ENCODE data around the gene MAML1.

Gene MAML1

DNA sequence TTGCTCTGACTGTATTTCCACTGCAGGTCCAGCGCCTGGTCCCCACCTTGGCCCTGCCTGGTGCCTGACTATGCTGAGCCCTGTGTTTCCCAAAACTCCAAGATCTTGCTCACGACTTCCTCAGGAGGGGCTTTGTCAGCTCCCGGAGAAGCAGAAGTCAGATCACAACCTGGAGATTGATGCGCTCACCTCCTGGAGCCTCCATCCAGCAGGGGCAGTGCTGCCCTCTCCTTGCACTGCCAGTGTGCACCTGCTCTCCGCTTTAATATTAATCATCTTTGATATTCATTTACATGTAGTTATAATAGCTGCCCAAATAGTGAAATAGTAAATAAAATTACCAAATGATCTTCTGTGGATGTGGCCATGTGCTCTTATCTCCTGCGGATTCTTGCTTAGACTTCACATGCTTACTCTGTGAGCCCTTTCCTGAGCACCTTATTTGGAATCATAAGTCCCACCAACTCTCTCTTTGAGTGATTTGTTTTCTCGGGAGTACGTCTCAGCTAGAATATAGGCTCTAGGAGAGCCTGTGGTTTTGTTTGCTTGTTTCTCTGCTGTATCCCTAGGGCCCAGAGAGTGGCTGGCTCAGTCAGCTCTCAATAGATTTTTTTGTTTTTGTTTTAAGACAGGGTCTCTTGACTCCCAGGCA lies 17.4 kb downstream of the MAML1 start:
- peaks cover 26% of the 10 kb centered on the region for H3K4me1 Mint-ChIP-seq
- H3K27me3 Mint-ChIP-seq = no peaks in the 10 kb centered on the region
- no peak for ATAC-seq
- H3K4me3 Mint-ChIP-seq = no peak overlapping the region
- peaks cover 17% of the 10 kb centered on the region for H3K36me3 Mint-ChIP-seq (ENCODE audit: low read depth)
- H3K27ac Mint-ChIP-seq = no peak overlapping the region
- no peaks in the 10 kb centered on the region for H3K9me3 Mint-ChIP-seq
- DNase-seq = no peak

- Mint-ChIP-seq H3K4me1 (peaks cover 30% of the 10 kb centered on the region), H3K36me3 (ENCODE audit: low read depth) (peaks cover 11% of the 10 kb centered on the region), H3K27me3 (no peaks in the 10 kb centered on the region), H3K27ac (no peak overlapping the region), H3K4me3 (no peak overlapping the region), H3K9me3 (no peaks in the 10 kb centered on the region)
- DNase-seq = no peak
- ATAC-seq = no peak
Measured at GRCh38 chr5:179753971-179754370, 21.3 kb downstream of the MAML1 start.

- ATAC-seq = no peak
- Mint-ChIP-seq H3K4me3 (no peak overlapping the region), H3K27ac (peak overlapping the region; percentile 0), H3K36me3 (ENCODE audit: low read depth) (peaks cover 11% of the 10 kb centered on the region), H3K9me3 (no peaks in the 10 kb centered on the region), H3K4me1 (peaks cover 38% of the 10 kb centered on the region), H3K27me3 (no peaks in the 10 kb centered on the region)
- DNase-seq = no peak
Measured at GRCh38 chr5:179755022-179755421, 22.4 kb downstream of the MAML1 start.

DNA sequence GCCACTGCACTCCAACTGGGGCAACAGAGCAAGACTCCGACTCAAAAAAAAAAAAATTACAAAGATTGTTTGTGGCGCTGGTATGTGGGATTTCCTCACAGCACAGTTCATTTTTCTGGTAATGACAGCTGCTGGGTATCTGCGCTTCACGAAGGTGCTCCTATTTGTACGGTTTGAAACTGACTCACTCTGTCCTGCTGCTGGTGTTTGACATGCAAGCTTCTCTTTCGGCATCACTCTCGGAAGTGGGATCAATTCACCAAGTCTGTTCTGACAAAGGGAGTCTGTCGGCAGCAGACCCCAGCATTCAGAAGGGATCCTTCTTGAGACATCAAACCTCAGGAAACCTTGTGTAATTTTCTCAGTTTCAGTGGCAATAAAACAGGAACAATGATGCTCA lies 26.3 kb downstream of the MAML1 start:
- H3K9me3 Mint-ChIP-seq = no peaks in the 10 kb centered on the region
- no peak for ATAC-seq
- H3K4me1 Mint-ChIP-seq = peaks cover 58% of the 10 kb centered on the region
- peak overlapping the region; percentile 79 for H3K27ac Mint-ChIP-seq
- H3K27me3 Mint-ChIP-seq = no peaks in the 10 kb centered on the region
- H3K4me3 Mint-ChIP-seq = no peak overlapping the region
- no peak for DNase-seq
- H3K36me3 Mint-ChIP-seq (ENCODE audit: low read depth) = peaks cover 4% of the 10 kb centered on the region

DNA sequence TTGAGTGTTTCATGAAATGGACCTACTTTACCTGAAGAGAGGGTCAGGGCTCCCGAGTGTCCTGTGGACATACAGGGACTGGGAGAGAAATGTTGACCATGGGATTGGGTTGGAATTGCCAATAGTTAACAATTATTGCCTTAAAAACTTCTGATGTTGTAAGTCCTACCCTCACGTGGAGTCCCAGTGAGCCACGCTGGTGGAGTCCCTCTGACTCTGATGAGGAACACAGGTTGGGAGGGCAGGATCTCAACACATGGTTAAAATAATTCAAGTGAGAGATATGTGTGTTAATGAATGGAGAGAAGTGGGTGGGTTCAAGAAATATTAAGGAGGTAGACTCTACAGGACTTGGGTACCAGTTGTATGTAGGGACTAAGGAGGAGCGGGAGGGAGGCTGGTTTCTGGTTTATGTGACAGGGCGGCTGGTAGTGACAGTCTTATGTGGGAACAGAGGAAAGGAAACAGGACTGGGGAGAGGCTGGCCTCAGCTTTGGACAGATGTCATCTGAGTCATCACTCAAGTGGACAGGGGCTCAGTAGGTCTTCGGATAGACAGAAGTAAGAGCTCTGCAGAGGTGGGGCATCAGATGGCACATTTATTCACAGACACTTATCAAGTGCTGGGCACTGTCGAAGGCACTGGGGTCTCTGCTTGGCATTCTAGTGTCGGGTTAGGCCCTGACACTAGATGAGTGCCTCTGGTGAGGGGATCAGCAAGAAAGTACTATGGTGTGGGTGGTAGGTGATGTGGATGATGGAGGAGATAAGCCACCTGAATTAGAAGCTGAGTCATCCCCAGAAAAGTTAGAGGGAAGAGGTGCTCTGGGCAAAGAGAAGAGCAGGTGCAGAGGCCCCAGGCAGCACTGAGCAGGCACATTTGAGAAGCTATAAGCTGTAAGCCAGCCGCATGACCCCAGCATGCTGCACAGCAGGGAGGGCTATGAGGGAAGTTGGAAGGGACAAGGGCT lies 27.2 kb downstream of the MAML1 start:
- Mint-ChIP-seq H3K36me3 (ENCODE audit: low read depth) (peaks cover 6% of the 10 kb centered on the region), H3K4me1 (peaks cover 50% of the 10 kb centered on the region), H3K27me3 (no peaks in the 10 kb centered on the region), H3K9me3 (no peaks in the 10 kb centered on the region), H3K4me3 (peak overlapping the region; percentile 13), H3K27ac (peak overlapping the region; percentile 79)
- no peak for DNase-seq
- peak; percentile 75 for ATAC-seq

GRCh38 chr5:179762079-179762780 lies 29.6 kb downstream of the MAML1 start:
- DNase-seq = no peak
- H3K27ac Mint-ChIP-seq = peak overlapping the region; percentile 0

GRCh38 chr5:179762781-179763176 lies 30.2 kb downstream of the MAML1 start:
- Mint-ChIP-seq H3K4me3 (no peak overlapping the region), H3K9me3 (no peaks in the 10 kb centered on the region), H3K36me3 (ENCODE audit: low read depth) (peaks cover 20% of the 10 kb centered on the region), H3K27ac (no peak overlapping the region), H3K27me3 (no peaks in the 10 kb centered on the region), H3K4me1 (peaks cover 52% of the 10 kb centered on the region)
- DNase-seq (no peak), ATAC-seq (no peak)

More at GRCh38 chr5:179762079-179762780, 29.6 kb downstream of the MAML1 start:
- Mint-ChIP-seq H3K9me3 (no peaks in the 10 kb centered on the region), H3K27me3 (no peaks in the 10 kb centered on the region), H3K4me1 (peaks cover 51% of the 10 kb centered on the region), H3K36me3 (ENCODE audit: low read depth) (peaks cover 19% of the 10 kb centered on the region), H3K4me3 (no peak overlapping the region)
- peak; percentile 22 for ATAC-seq

DNA sequence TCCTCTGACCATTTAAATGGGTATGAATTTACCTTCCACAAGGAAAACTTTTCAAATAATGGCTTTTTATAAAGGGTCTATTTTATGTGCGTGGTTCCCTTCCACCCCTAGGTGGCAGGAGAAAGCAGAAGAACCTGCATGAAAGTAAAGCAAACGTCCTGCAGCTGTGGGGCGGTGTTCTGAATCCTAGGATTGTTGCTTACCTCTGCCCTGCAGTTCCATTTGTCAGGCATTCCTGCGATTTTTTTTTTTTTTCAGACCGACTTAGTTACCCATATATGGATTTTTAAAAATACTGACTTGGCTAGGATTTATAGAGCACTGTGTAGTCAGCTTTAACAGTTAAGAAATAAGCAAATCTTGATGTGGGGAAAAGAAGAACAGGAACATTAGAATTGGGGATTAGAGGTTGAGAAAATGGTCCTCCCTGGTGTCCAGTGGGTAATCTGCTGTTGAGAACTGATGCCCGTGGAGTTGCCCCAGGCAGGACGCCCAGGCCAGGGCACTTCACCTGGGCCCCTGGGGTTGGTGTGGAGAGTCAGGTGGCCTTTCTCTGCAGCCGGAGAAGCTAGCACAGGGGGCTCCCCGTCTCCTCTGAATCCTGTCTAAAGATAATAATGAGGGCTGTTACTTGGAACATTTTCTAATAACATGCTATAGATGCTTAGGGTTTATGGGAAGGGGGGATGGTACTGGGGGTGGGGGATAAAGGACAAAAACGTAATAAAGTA lies 30.8 kb downstream of the MAML1 start:
- Mint-ChIP-seq H3K9me3 (no peaks in the 10 kb centered on the region), H3K36me3 (ENCODE audit: low read depth) (peaks cover 20% of the 10 kb centered on the region), H3K4me1 (peaks cover 52% of the 10 kb centered on the region), H3K4me3 (no peak overlapping the region), H3K27ac (no peak overlapping the region), H3K27me3 (no peaks in the 10 kb centered on the region)
- ATAC-seq (peak; percentile 39), DNase-seq (peak; percentile 48)

GRCh38 chr5:179764056-179764455 lies 31.4 kb downstream of the MAML1 start:
- peaks cover 19% of the 10 kb centered on the region for H3K36me3 Mint-ChIP-seq (ENCODE audit: low read depth)
- ATAC-seq (no peak), DNase-seq (no peak)
- peaks cover 48% of the 10 kb centered on the region for H3K4me1 Mint-ChIP-seq
- no peak overlapping the region for H3K27ac Mint-ChIP-seq
- no peaks in the 10 kb centered on the region for H3K9me3 Mint-ChIP-seq
- no peak overlapping the region for H3K4me3 Mint-ChIP-seq
- H3K27me3 Mint-ChIP-seq = no peaks in the 10 kb centered on the region

GRCh38 chr5:179765400-179765799 lies 32.8 kb downstream of the MAML1 start:
- DNase-seq (no peak), ATAC-seq (no peak)
- H3K4me1 Mint-ChIP-seq = peaks cover 34% of the 10 kb centered on the region

GRCh38 chr5:179766021-179766725 lies 33.6 kb downstream of the MAML1 start:
- H3K9me3 Mint-ChIP-seq = no peaks in the 10 kb centered on the region
- DNase-seq (no peak), ATAC-seq (no peak)
- peaks cover 33% of the 10 kb centered on the region for H3K36me3 Mint-ChIP-seq (ENCODE audit: low read depth)
- H3K4me3 Mint-ChIP-seq = no peak overlapping the region
- H3K27ac Mint-ChIP-seq = no peak overlapping the region
- H3K27me3 Mint-ChIP-seq = no peaks in the 10 kb centered on the region
- peaks cover 32% of the 10 kb centered on the region for H3K4me1 Mint-ChIP-seq

More at GRCh38 chr5:179765400-179765799, 32.8 kb downstream of the MAML1 start:
- H3K9me3 Mint-ChIP-seq = no peaks in the 10 kb centered on the region
- H3K27me3 Mint-ChIP-seq = no peaks in the 10 kb centered on the region
- H3K27ac Mint-ChIP-seq = no peak overlapping the region
- peaks cover 25% of the 10 kb centered on the region for H3K36me3 Mint-ChIP-seq (ENCODE audit: low read depth)
- H3K4me3 Mint-ChIP-seq = no peak overlapping the region

DNA sequence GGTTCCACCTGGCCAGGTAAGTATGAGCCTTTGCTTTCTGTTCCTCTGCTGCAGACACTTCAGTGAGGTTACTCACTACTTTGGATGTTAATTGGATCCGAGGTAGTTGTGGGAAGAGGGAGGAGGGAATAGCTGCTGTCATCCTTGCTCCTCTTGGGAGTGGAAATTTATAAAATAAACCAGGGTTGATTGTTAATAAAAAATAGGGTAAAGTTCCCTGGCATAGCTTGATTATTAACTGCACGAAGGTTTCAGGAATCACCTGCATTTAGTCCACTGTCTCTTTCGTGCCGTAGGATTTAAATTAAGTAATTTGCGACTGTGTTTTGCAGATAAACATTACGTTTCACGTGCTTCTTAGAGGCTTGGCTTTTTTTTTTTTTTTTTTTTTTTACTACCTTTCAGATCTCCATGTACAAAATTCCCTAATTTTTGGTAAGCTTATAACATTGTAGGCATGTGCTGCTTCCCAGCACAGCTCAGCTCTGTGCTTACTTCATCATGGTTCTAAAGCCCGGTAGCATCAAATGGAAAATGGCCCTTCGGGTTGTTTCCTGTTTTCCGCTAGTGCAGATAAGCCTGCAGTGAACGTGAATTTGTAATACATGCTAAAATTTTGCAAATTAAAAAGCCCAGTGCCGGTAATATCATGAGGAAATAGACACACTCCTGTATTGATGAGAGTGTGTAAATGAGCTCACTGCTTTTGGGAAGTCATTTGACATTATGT lies 34.3 kb downstream of the MAML1 start:
- Mint-ChIP-seq H3K9me3 (no peaks in the 10 kb centered on the region), H3K36me3 (ENCODE audit: low read depth) (peaks cover 34% of the 10 kb centered on the region), H3K4me3 (no peak overlapping the region), H3K27me3 (no peaks in the 10 kb centered on the region), H3K27ac (no peak overlapping the region), H3K4me1 (peaks cover 26% of the 10 kb centered on the region)
- ATAC-seq (no peak), DNase-seq (no peak)

DNA sequence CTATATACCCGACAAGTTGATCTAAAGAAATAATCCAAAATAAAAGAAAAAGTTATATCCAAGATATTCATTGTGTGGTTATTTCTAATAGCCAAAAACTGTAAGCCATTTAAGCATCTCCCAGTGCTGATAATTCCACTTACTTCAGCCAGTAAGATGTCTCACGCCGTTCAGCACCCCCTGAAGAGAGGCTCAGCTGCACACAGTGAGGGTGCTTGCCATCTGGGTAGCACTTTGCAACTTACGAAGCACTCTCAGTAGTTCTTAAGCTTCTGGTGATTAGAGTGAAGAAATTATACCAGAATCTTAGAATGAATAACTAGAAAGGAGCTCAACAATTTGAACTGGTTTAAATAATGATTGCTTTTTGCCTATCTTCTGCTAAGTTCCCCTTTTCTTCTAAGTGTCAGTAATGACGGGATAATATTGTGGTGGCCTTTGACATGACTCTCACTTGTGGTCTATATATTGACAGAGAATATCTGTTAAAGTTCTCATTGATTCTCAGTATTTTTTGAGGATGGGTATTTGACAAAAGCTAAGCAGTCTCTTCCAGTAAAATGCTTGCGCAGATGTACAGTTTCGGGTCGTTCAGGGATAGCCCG lies 35.0 kb downstream of the MAML1 start:
- no peak overlapping the region for H3K27ac Mint-ChIP-seq
- no peaks in the 10 kb centered on the region for H3K9me3 Mint-ChIP-seq
- ATAC-seq = no peak
- no peak for DNase-seq
- H3K27me3 Mint-ChIP-seq = no peaks in the 10 kb centered on the region
- H3K36me3 Mint-ChIP-seq (ENCODE audit: low read depth) = peaks cover 38% of the 10 kb centered on the region
- peaks cover 19% of the 10 kb centered on the region for H3K4me1 Mint-ChIP-seq
- no peak overlapping the region for H3K4me3 Mint-ChIP-seq

All from activated naive CD8-positive, alpha-beta T cell treated with anti-CD3 and anti-CD28 coated beads, Interleukin-2, amount 50 U/mL, for 24 hours (primary cell).